IMR-90 (cell line): Measurements from ENCODE around the gene SLC38A8. TPM values are rescaled to one million over a fixed set of nuclear protein-coding genes. Genes with fewer than 3 reads are reported as not detected.

Experiments used
- ATAC-seq: fragments of 200-7000 bp; cut with Tn5 transposase; 2 replicates; pipeline ENCODE4 v1.9.1; 2020; ENCODE audit warnings: low read depth, mild to moderate bottlenecking, moderate library complexity
- BruUV-seq: library from RNA; stranded (reverse); fragments of 400-500 nt; replicated peaks from 2 replicates; lab custom pipeline; 2021; lab: Mats Ljungman, UMichigan
- CTCF ChIA-PET: fragments of 300-600 bp; formaldehyde crosslinking; extraction: SDS; loops from one replicate; lab custom pipeline; 2021; ENCODE audit warnings: antibody characterized with exemption; lab: Yijun Ruan, JAX
- POLR2A ChIA-PET: fragments of 300-600 bp; sonication (Branson Sonifier 250); formaldehyde crosslinking; loops from one replicate; lab custom pipeline; 2022; ENCODE audit warnings: antibody characterized with exemption; ENCODE audit not compliant: unreplicated experiment; lab: Charles Lee
- DNase-seq: peaks from one replicate; pipeline ENCODE4 v3.0.0; 2013
- H2AFZ ChIP-seq: replicated peaks from 2 replicates; pipeline ENCODE3; 2013; ENCODE audit warnings: low read length, mild to moderate bottlenecking; ENCODE audit not compliant: poor library complexity
- H2AK5ac ChIP-seq: 2 replicates; pipeline ENCODE4 v1.6.1; 2013; ENCODE audit warnings: low read depth, low read length, inconsistent platforms
- H2AK9ac ChIP-seq: replicated peaks from 2 replicates; pipeline ENCODE3; 2013; ENCODE audit warnings: mild to moderate bottlenecking, low read depth, low read length, moderate library complexity; ENCODE audit not compliant: poor library complexity
- H2BK120ac ChIP-seq: 2 replicates; pipeline ENCODE4 v1.6.1; 2013; ENCODE audit warnings: low read depth, low read length, inconsistent platforms
- H2BK15ac ChIP-seq: 3 replicates; pipeline ENCODE4 v1.6.1; 2013; ENCODE audit warnings: low read depth, low read length, inconsistent platforms
- H2BK20ac ChIP-seq: 2 replicates; pipeline ENCODE4 v1.6.1; 2013; ENCODE audit warnings: low read depth, mild to moderate bottlenecking, inconsistent platforms, low read length, moderate library complexity
- H2BK5ac ChIP-seq: 2 replicates; pipeline ENCODE4 v1.6.1; 2013; ENCODE audit warnings: mild to moderate bottlenecking, low read depth, low read length, inconsistent platforms; ENCODE audit not compliant: poor library complexity, severe bottlenecking
- H3K14ac ChIP-seq: replicated peaks from 2 replicates; pipeline ENCODE4 v1.6.1; 2013; ENCODE audit warnings: low read depth, low read length, inconsistent platforms
- H3K18ac ChIP-seq: 2 replicates; pipeline ENCODE4 v1.6.1; 2013; ENCODE audit warnings: low read depth, low read length, control low read depth
- H3K23ac ChIP-seq: 2 replicates; pipeline ENCODE4 v1.6.1; 2013; ENCODE audit warnings: low read depth, low read length, inconsistent platforms
- H3K27ac ChIP-seq: 2 replicates; pipeline ENCODE4 v1.5.1; 2013; ENCODE audit warnings: mild to moderate bottlenecking, control low read depth, low read length; ENCODE audit not compliant: insufficient read depth
- H3K27me3 ChIP-seq: 2 replicates; pipeline ENCODE4 v1.6.1; 2013; ENCODE audit warnings: low read length; ENCODE audit not compliant: control insufficient read depth, insufficient read depth
- H3K36me3 ChIP-seq: 2 replicates; pipeline ENCODE4 v1.6.1; 2013; ENCODE audit warnings: low read length, mixed read lengths; ENCODE audit not compliant: control insufficient read depth, insufficient read depth
- H3K4ac ChIP-seq: 2 replicates; pipeline ENCODE4 v1.6.1; 2013; ENCODE audit warnings: low read depth, low read length, inconsistent platforms
- H3K4me1 ChIP-seq: 2 replicates; pipeline ENCODE4 v1.6.1; 2013; ENCODE audit warnings: low read length, mixed read lengths; ENCODE audit not compliant: control insufficient read depth, insufficient read depth
- H3K4me2 ChIP-seq: 2 replicates; pipeline ENCODE4 v1.6.1; 2013; ENCODE audit warnings: low read depth, mild to moderate bottlenecking, control low read depth, low read length, moderate library complexity
- H3K4me3 ChIP-seq: 2 replicates; pipeline ENCODE4 v1.5.1; 2013; ENCODE audit warnings: low read depth, mild to moderate bottlenecking, control low read depth, low read length, moderate library complexity; ENCODE audit not compliant: insufficient read depth
- H3K56ac ChIP-seq: 2 replicates; pipeline ENCODE4 v1.6.1; 2013; ENCODE audit warnings: low read length, inconsistent platforms; ENCODE audit not compliant: insufficient read depth; ENCODE audit errors: extremely low read depth
- H3K79me1 ChIP-seq, 2 experiments: 2 replicates each; pipeline ENCODE4 v1.6.1; 2013; ENCODE audit warnings: low read length in 2 of 2, inconsistent platforms in 1 of 2, low read depth in 1 of 2
- H3K9ac ChIP-seq: 2 replicates; pipeline ENCODE4 v1.6.1; 2013; ENCODE audit warnings: low read depth, low read length, control low read depth
- H3K9me1 ChIP-seq: 2 replicates; pipeline ENCODE4 v1.6.1; 2013; ENCODE audit warnings: low read length, inconsistent platforms; ENCODE audit not compliant: insufficient read depth
- H3K9me3 ChIP-seq: 2 replicates; pipeline ENCODE4 v1.6.1; 2013; ENCODE audit warnings: low read length; ENCODE audit not compliant: control insufficient read depth, insufficient read depth
- H4K20me1 ChIP-seq: 2 replicates; pipeline ENCODE4 v1.6.1; 2013; ENCODE audit warnings: low read length, inconsistent platforms; ENCODE audit not compliant: insufficient read depth
- H4K5ac ChIP-seq: 2 replicates; pipeline ENCODE4 v1.6.1; 2013; ENCODE audit warnings: mild to moderate bottlenecking, low read depth, low read length, control low read depth
- H4K8ac ChIP-seq, 2 experiments: 2 replicates each; pipeline ENCODE4 v1.6.1; 2013; ENCODE audit warnings: low read depth in 2 of 2, low read length in 2 of 2, control low read depth in 1 of 2, inconsistent platforms in 1 of 2
- H4K91ac ChIP-seq: 2 replicates; pipeline ENCODE4 v1.6.1; 2013; ENCODE audit warnings: low read depth, low read length, inconsistent platforms; ENCODE audit not compliant: insufficient read depth
- BHLHE40 ChIP-seq: fragments of 150-350 bp; IDR thresholded peaks from 2 replicates; pipeline ENCODE4 v1.6.1; 2016; ENCODE audit warnings: mild to moderate bottlenecking, low read depth, low read length
- CEBPB ChIP-seq: IDR thresholded peaks from 2 replicates; pipeline ENCODE4 v1.6.1; 2012; ENCODE audit warnings: low read depth, low read length, improper control_type of control experiment
- CHD1 ChIP-seq: IDR thresholded peaks from 2 replicates; pipeline ENCODE4 v1.6.1; 2012; ENCODE audit warnings: low read depth, low read length, improper control_type of control experiment
- FOS ChIP-seq: fragments of 150-350 bp; IDR thresholded peaks from 2 replicates; pipeline ENCODE4 v1.6.1; 2016; ENCODE audit warnings: low read depth, low read length
- MAFK ChIP-seq: IDR thresholded peaks from 2 replicates; pipeline ENCODE4 v1.6.1; 2012; ENCODE audit warnings: low read depth, low read length, improper control_type of control experiment
- MAZ ChIP-seq: IDR thresholded peaks from 2 replicates; pipeline ENCODE4 v1.6.1; 2012; ENCODE audit warnings: low read depth, mild to moderate bottlenecking, low read length, improper control_type of control experiment, moderate library complexity, borderline replicate concordance
- MXI1 ChIP-seq: IDR thresholded peaks from 2 replicates; pipeline ENCODE4 v1.6.1; 2012; ENCODE audit warnings: low read depth, mild to moderate bottlenecking, low read length, moderate library complexity, borderline replicate concordance
- NFE2L2 ChIP-seq: fragments of 150-350 bp; IDR thresholded peaks from 2 replicates; pipeline ENCODE4 v1.6.1; 2016; ENCODE audit warnings: low read depth, mild to moderate bottlenecking, low read length
- POLR2A ChIP-seq: IDR thresholded peaks from 2 replicates; pipeline ENCODE4 v1.6.1; 2012; ENCODE audit warnings: mild to moderate bottlenecking, low read depth, low read length
- RCOR1 ChIP-seq: IDR thresholded peaks from 2 replicates; pipeline ENCODE4 v1.6.1; 2012; ENCODE audit warnings: mild to moderate bottlenecking, low read length, improper control_type of control experiment; ENCODE audit not compliant: insufficient replicate concordance
- RFX5 ChIP-seq: IDR thresholded peaks from 2 replicates; pipeline ENCODE4 v1.8.0; 2012; ENCODE audit warnings: low read depth, mild to moderate bottlenecking, low read length, moderate library complexity
- SMC3 ChIP-seq: fragments of 150-350 bp; IDR thresholded peaks from 2 replicates; pipeline ENCODE4 v1.6.1; 2016; ENCODE audit warnings: low read depth, mild to moderate bottlenecking, antibody characterized with exemption, low read length, moderate library complexity
- WGBS, 2 experiments: methylation state at CpG; one replicate each; pipeline versions ENCODE4 v1.1.5 to v1.1.7; 2013; ENCODE audit warnings: missing lambda C conversion rate in 2 of 2; ENCODE audit not compliant: insufficient read length in 1 of 2; ENCODE audit errors: extremely low coverage in 2 of 2; 5-methylcytosine and 5-hydroxymethylcytosine counted together
- dilution Hi-C: fragments of 300-500 bp; cut with HindIII; formaldehyde crosslinking; loops from one replicate; pipeline ENCODE4 v1.14.3; 2018; ENCODE audit warnings: low sequenced_read_pairs; ENCODE audit not compliant: unreplicated experiment
- in situ Hi-C: fragments of 300-500 bp; cut with MboI; formaldehyde crosslinking; loops from 3 replicates; pipeline ENCODE4 v1.14.3; 2019; ENCODE audit warnings: low sequenced_read_pairs, inconsistent platforms, mixed read lengths
- intact Hi-C: fragments of 100-400 bp; cut with micrococcal nuclease; formaldehyde crosslinking; loops from 2 replicates; pipeline ENCODE4 v1.10.0; 2022
- polyA plus RNA-seq, 3 experiments: library from polyadenylated mRNA; depleted of rRNA; stranded (reverse); fragments of >200 nt; gene quantifications; 2 replicates each; pipeline ENCODE4 v1.2.3, GENCODE V29; 2012; ENCODE audit warnings: low replicate concordance in 1 of 3
- total RNA-seq: library from RNA; depleted of rRNA; stranded (reverse); fragments of >200 nt; gene quantifications from 2 replicates; pipeline ENCODE4 v1.2.3, GENCODE V29; 2012
- TF ChIP-seq, protein P1 (sequence below): conservative IDR thresholded peaks from 2 replicates; pipeline ENCODE4 v1.5.1; 2012; ENCODE audit warnings: mild to moderate bottlenecking, low read depth, low read length, improper control_type of control experiment
- TF ChIP-seq, protein P2 (sequence below): fragments of 150-350 bp; IDR thresholded peaks from 2 replicates; pipeline ENCODE4 v1.6.1; 2017; ENCODE audit warnings: mild to moderate bottlenecking, antibody characterized with exemption, low read length, low read depth

Gene SLC38A8
- total and polyA plus RNA-seq, 2 of the 4 experiments (the other 2 are of a cell fraction), result not detected

DNA sequence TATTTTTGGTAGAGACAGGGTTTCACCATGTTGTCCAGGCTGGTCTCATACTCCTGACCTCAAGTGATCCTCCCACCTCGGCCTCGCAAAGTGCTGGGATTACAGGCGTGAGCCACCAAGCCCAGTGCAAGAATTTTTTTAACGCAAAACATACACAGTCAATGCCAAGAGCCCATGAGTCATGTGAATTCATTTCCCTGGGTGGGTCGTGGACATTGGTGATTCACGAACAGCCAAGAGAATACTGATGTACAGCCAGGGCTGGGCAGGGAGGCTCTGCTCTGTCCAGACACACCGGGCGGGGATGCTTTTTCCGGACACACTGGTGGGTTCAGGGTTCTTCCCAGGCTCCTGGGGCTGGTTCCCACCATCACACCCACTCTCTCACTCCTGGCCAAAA, 17.7 kb downstream of the SLC38A8 start:
- ATAC-seq, result peak; percentile 98
- BruUV-seq, result no TSS peak
- no peak overlapping the region for H3K23ac ChIP-seq
- H3K4me3 ChIP-seq, result no peak overlapping the region
- peak overlapping the region; percentile 46 for H3K4ac ChIP-seq
- H2AFZ ChIP-seq, result peak overlapping the region; percentile 83
- WGBS, 2 experiments, result 66% methylated on average over 3 of the region's 9 CpGs; no CpG with 5 or more reads in 1 of the 2 experiments
- no peak overlapping the region for H4K5ac ChIP-seq
- no peaks in the 10 kb centered on the region for H3K79me1 ChIP-seq
- 0 out of 2 replicates have a peak overlapping the region, but pooled peaks have one; percentile 55 for H3K14ac ChIP-seq
- H4K91ac ChIP-seq, result no peak overlapping the region
- H2AK5ac ChIP-seq, result peak overlapping the region; percentile 54; the same call in 1 of the 2 replicates
- H2BK20ac ChIP-seq, result peak overlapping the region; percentile 74
- peak; percentile 90 for DNase-seq
- POLR2A ChIA-PET, result no interaction called here
- H3K4me2 ChIP-seq, result no peak overlapping the region
- peak overlapping the region; percentile 65 for H2BK120ac ChIP-seq
- no peaks in the 10 kb centered on the region for H3K9me1 ChIP-seq
- H3K4me1 ChIP-seq, result peaks cover 7% of the 10 kb centered on the region
- dilution Hi-C loops (no loop called here), intact Hi-C loops (loop anchor here (2.0 kb wide), 1 partner anchor 56 kb away; the partner anchor contains the start of gene NECAB2), in situ Hi-C loops (no loop called here)
- H3K18ac ChIP-seq, result no peak overlapping the region
- no peak overlapping the region for H2BK5ac ChIP-seq
- H3K27ac ChIP-seq, result no peak overlapping the region
- no peak overlapping the region for H3K9ac ChIP-seq
- H3K27me3 ChIP-seq, result peaks cover 18% of the 10 kb centered on the region
- no peaks in the 10 kb centered on the region for H4K20me1 ChIP-seq
- peak overlapping the region; percentile 87 for H2AK9ac ChIP-seq
- H3K56ac ChIP-seq, result no peak overlapping the region
- CTCF ChIA-PET, result no interaction called here
- H3K36me3 ChIP-seq, result no peaks in the 10 kb centered on the region
- no peak overlapping the region; the same call in 2 of the 3 replicates for H2BK15ac ChIP-seq
- peaks cover 13% of the 10 kb centered on the region for H3K9me3 ChIP-seq
- TF ChIP-seq MAZ, result no peak
- TF ChIP-seq SMC3, result no peak
- peak; percentile 30 for TF ChIP-seq RCOR1
- no peak for TF ChIP-seq CHD1
- TF ChIP-seq FOS, result peak; percentile 88
- no peak for TF ChIP-seq RFX5
- TF ChIP-seq, protein P1, sequence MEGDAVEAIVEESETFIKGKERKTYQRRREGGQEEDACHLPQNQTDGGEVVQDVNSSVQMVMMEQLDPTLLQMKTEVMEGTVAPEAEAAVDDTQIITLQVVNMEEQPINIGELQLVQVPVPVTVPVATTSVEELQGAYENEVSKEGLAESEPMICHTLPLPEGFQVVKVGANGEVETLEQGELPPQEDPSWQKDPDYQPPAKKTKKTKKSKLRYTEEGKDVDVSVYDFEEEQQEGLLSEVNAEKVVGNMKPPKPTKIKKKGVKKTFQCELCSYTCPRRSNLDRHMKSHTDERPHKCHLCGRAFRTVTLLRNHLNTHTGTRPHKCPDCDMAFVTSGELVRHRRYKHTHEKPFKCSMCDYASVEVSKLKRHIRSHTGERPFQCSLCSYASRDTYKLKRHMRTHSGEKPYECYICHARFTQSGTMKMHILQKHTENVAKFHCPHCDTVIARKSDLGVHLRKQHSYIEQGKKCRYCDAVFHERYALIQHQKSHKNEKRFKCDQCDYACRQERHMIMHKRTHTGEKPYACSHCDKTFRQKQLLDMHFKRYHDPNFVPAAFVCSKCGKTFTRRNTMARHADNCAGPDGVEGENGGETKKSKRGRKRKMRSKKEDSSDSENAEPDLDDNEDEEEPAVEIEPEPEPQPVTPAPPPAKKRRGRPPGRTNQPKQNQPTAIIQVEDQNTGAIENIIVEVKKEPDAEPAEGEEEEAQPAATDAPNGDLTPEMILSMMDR, result no peak
- no peak; the same call in 1 of the 2 replicates for TF ChIP-seq BHLHE40
- TF ChIP-seq CEBPB, result no peak
- TF ChIP-seq POLR2A, result no peak
- TF ChIP-seq, protein P2, sequence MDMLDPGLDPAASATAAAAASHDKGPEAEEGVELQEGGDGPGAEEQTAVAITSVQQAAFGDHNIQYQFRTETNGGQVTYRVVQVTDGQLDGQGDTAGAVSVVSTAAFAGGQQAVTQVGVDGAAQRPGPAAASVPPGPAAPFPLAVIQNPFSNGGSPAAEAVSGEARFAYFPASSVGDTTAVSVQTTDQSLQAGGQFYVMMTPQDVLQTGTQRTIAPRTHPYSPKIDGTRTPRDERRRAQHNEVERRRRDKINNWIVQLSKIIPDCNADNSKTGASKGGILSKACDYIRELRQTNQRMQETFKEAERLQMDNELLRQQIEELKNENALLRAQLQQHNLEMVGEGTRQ, result no peak
- TF ChIP-seq MAFK, result no peak
- no peak for TF ChIP-seq MXI1
- no peak for TF ChIP-seq NFE2L2
- H4K8ac ChIP-seq, result 0 out of 4 replicates have a peak overlapping the region, but pooled peaks of 1 of the 2 experiments have one; percentile 42
